ENCODE results near the gene ITPRID1. TPM values are rescaled to one million over a fixed set of nuclear protein-coding genes. Genes with fewer than 3 reads are reported as not detected.

Gene ITPRID1
- total RNA-seq, 2 experiments from 2014 or later, result not detected

DNA sequence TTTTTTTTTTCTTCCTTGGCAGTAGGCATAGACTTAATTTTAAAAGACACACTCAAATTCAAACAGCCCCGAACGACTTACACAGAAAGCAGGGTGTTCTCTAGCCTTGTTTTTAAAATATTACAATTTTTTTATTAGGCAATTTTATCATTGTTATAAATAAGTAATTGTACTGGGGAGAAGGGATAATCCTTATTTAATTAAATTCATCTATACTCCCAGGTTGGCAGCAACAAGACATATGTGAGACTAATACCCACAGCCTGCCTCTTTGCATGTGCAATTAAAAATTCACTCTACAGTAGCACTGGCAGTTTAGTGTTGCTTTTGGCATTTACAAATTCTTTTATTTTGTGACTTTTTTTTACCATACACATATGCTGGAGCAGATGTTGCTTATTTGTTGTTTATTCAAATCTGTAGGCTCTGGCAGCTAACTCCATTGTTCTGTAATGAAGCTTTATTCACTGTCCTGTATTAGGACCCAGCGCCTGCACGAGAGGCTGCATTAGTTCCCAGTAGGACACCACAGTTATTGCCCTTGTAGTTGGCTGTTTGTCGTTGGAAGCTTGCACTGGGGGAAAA lies 88.2 kb downstream of the ITPRID1 start:
- Mint-ChIP-seq H3K27me3 (no peaks in the 10 kb centered on the region), H3K27ac (no peak overlapping the region), H3K9me3 (peaks cover 10% of the 10 kb centered on the region), H3K4me3 (no peak overlapping the region), H3K4me1 (ENCODE audit: low read depth) (no peaks in the 10 kb centered on the region), H3K36me3 (ENCODE audit: low read depth) (no peaks in the 10 kb centered on the region)
- Histone ChIP-seq H3K27me3 (ENCODE audit: control insufficient read depth in 1 of 2, insufficient read depth in 2 of 2, low read length in 2 of 2) (no peaks in the 10 kb centered on the region), H3K4me3 (ENCODE audit: low read length) (no peak overlapping the region), H3K36me3 (ENCODE audit: insufficient read depth, low read length) (no peaks in the 10 kb centered on the region), H3K4me1 (ENCODE audit: insufficient read depth, low read length) (no peaks in the 10 kb centered on the region), H3K27ac (ENCODE audit: low read depth in 1 of 2, low read length in 2 of 2) (no peak overlapping the region), H3K9me3 (ENCODE audit: control insufficient read depth in 1 of 2, insufficient read depth in 1 of 2, low read length in 2 of 2) (no peaks in the 10 kb centered on the region)
- no peak for DNase-seq
- intact Hi-C loops (cut with DNase I, micrococcal nuclease), result no loop called here
- TF ChIP-seq, protein P1, sequence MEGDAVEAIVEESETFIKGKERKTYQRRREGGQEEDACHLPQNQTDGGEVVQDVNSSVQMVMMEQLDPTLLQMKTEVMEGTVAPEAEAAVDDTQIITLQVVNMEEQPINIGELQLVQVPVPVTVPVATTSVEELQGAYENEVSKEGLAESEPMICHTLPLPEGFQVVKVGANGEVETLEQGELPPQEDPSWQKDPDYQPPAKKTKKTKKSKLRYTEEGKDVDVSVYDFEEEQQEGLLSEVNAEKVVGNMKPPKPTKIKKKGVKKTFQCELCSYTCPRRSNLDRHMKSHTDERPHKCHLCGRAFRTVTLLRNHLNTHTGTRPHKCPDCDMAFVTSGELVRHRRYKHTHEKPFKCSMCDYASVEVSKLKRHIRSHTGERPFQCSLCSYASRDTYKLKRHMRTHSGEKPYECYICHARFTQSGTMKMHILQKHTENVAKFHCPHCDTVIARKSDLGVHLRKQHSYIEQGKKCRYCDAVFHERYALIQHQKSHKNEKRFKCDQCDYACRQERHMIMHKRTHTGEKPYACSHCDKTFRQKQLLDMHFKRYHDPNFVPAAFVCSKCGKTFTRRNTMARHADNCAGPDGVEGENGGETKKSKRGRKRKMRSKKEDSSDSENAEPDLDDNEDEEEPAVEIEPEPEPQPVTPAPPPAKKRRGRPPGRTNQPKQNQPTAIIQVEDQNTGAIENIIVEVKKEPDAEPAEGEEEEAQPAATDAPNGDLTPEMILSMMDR (IDR thresholded peaks at IDR 0.05), result no peak
- ATAC-seq (ENCODE audit: poor library complexity), result no peak
- POLR2A ChIA-PET, result no interaction called here
- CTCF ChIA-PET, result no interaction called here

DNA sequence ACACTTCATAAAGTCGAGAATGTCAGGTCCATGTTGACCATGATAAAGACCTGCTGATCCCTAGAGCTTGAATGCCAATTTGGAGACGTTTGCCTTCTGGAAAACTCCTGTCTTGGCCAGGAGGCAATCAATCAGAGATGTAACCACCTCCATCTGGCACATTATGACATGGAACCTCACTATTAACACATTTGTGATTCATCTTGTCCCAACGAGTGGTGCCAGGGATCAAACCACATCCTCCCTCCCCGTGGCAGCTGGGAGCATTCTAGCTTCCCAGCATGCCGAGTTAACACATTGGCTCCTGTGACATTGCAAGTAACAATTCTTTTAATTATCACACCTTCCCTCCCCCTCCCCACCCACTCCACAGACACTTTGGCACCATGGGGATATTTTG lies 89.2 kb downstream of the ITPRID1 start:
- no peaks in the 10 kb centered on the region for H3K4me1 Mint-ChIP-seq (ENCODE audit: low read depth)
- Histone ChIP-seq H3K27ac (ENCODE audit: low read depth in 1 of 2, low read length in 2 of 2) (no peak overlapping the region), H3K9me3 (ENCODE audit: control insufficient read depth in 1 of 2, insufficient read depth in 1 of 2, low read length in 2 of 2) (no peaks in the 10 kb centered on the region), H3K36me3 (ENCODE audit: insufficient read depth, low read length) (no peaks in the 10 kb centered on the region), H3K4me1 (ENCODE audit: insufficient read depth, low read length) (no peaks in the 10 kb centered on the region), H3K4me3 (ENCODE audit: low read length) (no peak overlapping the region), H3K27me3 (ENCODE audit: control insufficient read depth in 1 of 2, insufficient read depth in 2 of 2, low read length in 2 of 2) (no peaks in the 10 kb centered on the region)
- no peak for DNase-seq
- TF ChIP-seq, protein P1 (IDR thresholded peaks at IDR 0.05), result no peak
- ChIA-PET CTCF (no interaction called here), POLR2A (no interaction called here)
- ATAC-seq (ENCODE audit: poor library complexity), result no peak
- peaks cover 7% of the 10 kb centered on the region for H3K9me3 Mint-ChIP-seq
- intact Hi-C loops (cut with DNase I, micrococcal nuclease), result no loop called here
- no peaks in the 10 kb centered on the region for H3K36me3 Mint-ChIP-seq (ENCODE audit: low read depth)
- no peaks in the 10 kb centered on the region for H3K27me3 Mint-ChIP-seq
- no peak overlapping the region for H3K27ac Mint-ChIP-seq
- no peak overlapping the region for H3K4me3 Mint-ChIP-seq

DNA sequence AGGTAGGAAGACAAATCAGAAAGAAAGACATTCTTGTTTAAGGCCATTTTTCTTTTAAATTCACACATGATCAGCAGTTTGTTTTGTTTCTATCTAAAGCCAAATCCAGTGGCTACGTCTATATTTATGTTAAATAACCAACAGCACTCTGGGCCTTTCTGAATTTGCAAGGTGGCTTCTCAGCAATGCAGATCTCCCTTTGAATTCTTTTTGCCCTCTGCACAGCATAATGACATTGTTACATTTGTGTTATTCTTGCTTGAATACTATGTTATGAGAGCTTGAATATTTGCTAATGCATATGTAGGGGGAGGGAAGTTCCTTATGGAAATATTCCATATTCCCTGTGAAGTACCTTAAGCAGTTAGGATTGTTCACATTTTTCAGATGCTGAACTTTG lies 99.7 kb downstream of the ITPRID1 start:
- H3K27me3 ChIP-seq (ENCODE audit: control insufficient read depth in 1 of 2, insufficient read depth in 2 of 2, low read length in 2 of 2), result no peaks in the 10 kb centered on the region
- TF ChIP-seq, protein P1 (IDR thresholded peaks at IDR 0.05), result no peak
- H3K36me3 ChIP-seq (ENCODE audit: insufficient read depth, low read length), result no peaks in the 10 kb centered on the region
- Mint-ChIP-seq H3K27ac (no peak overlapping the region), H3K36me3 (ENCODE audit: low read depth) (no peaks in the 10 kb centered on the region), H3K4me1 (ENCODE audit: low read depth) (no peaks in the 10 kb centered on the region), H3K9me3 (peaks cover 3% of the 10 kb centered on the region), H3K27me3 (no peaks in the 10 kb centered on the region), H3K4me3 (no peak overlapping the region)
- ChIA-PET CTCF (no interaction called here), POLR2A (no interaction called here)
- H3K9me3 ChIP-seq (ENCODE audit: control insufficient read depth in 1 of 2, insufficient read depth in 1 of 2, low read length in 2 of 2), result no peaks in the 10 kb centered on the region
- intact Hi-C loops (cut with DNase I, micrococcal nuclease), result no loop called here
- ATAC-seq (ENCODE audit: poor library complexity) (no peak), DNase-seq (no peak)
- H3K4me3 ChIP-seq (ENCODE audit: low read length), result no peak overlapping the region
- no peaks in the 10 kb centered on the region for H3K4me1 ChIP-seq (ENCODE audit: insufficient read depth, low read length)
- no peak overlapping the region for H3K27ac ChIP-seq (ENCODE audit: low read depth in 1 of 2, low read length in 2 of 2)

All from CD4-positive, alpha-beta T cell (primary cell).